A204.1 (cell line): ENCODE data around the gene NPPA.
A peak's percentile ranks its signal among the peaks of the same experiment; 100 is the strongest.

ENCODE experiments used
- FAIRE-seq: peaks from 2 replicates; lab custom pipeline; 2012; peaks lifted over from hg19 to GRCh38; lab: Jason Lieb, UNC

The NPPA gene

DNA sequence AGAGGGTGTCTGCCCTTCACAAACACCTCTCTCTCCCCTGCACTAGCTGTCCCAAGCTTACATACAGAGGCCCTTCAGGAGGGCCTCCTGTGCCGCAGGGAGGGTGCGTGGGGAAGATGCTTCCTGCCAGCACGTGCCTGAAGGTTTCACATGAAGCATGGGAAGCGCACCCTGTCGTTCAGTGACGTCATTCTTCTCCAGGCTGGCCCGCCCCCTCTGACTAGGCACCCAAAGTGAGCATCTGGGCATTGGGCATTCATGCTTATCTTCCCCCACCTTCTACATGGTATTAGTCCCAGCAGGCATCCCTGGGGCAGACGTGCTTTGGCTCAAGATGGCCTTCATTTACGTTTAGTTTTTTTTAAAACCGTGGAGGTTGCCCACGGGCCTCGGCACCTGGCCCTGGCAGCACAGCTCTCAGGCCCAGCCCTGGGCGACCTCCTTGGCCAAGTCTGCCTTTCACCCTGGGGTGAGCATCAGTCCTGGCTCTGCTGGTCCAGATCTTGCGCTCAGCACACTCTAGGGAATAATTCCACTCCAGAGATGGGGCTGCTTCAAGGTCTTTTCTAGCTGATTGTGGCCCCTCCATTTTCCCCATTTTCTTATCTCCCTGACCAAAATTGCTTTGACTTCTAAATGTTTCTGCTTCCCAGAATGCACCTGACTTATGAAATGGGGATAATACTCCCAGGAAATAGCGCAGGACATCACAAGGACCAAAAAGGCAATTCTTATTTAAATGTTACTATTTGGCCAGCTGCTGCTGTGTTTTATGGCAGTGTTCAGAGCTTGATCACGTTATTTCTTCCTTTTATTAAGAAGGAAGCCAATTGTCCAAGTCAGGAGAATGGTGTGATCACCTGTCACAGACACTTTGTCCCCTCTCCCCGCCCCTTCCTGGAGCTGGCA lies 6.1 kb downstream of the NPPA start:
- FAIRE-seq: no peak

DNA sequence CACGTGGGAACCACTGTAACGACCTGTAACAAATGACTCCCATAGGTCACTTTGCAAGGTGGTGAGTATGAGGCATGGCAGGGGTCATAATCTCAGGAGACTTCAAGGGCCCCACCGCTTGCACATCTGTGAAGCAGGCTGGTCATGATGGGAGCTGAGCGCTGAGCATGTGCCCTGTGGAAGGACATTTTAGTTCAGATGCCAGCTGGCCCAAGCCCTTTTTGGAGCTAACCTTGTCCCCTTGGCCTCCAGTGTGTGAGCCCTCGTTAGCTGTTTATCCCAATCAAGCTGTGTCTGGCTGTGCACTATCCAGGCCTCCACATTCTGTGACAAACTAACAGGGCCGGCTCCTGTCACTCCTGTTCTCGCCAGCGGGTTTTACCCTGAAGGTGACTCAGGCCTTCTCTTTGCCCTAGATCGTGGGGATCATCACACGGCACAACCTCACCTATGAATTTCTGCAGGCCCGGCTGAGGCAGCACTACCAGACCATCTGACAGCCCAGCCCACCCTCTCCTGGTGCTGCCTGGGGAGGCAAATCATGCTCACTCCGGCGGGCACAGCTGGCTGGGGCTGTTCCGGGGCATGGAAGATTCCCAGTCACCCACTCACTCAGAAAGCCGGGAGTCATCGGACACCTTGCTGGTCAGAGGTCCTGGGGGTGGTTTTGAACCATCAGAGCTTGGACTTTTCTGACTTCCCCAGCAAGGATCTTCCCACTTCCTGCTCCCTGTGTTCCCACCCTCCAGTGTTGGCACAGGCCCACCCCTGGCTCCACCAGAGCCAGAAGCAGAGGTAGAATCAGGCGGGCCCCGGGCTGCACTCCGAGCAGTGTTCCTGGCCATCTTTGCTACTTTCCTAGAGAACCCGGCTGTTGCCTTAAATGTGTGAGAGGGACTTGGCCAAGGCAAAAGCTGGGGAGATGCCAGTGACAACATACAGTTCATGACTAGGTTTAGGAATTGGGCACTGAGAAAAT lies 7.6 kb downstream of the NPPA start:
- no peak for FAIRE-seq

DNA sequence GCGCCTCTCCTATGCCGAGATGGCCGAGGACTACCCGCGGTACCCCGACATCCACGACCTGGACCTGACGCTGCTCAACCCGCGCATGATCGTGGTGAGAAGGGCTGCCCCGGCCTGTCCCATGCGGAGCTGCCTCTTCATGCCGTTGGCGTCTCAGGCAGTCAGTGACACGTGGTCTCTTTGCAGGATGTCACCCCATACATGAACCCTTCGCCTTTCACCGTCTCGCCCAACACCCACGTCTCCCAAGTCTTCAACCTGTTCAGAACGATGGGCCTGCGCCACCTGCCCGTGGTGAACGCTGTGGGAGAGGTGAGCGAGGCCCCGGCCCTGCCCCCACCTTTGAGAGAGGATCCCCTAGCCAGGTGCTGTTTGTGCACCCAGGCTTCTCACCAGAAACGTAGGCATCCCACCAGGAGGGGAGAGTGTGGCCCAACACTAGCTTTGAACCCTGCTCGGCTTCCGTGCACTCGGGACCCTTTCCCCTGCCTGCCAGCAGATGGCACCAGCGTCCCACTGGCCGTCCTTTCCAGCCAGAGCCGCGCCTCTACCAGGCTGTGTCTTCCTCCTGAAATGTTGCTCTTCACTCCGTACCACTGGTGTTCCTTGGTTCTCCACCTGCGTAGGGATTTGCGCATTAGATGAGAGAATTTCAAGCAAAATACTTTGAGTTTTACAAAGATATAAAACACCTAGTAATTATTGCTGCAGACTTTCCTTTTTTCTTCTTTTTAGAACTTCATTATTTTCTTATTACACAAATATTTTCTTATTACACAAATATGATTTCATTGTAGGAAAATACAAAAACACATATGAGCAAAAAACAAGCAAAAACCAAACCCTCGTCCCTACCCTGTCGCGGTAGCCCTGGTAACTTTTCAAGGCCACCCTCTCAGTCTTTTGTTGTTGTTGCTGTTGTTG lies 9.0 kb downstream of the NPPA start:
- FAIRE-seq: peak; percentile 46

DNA sequence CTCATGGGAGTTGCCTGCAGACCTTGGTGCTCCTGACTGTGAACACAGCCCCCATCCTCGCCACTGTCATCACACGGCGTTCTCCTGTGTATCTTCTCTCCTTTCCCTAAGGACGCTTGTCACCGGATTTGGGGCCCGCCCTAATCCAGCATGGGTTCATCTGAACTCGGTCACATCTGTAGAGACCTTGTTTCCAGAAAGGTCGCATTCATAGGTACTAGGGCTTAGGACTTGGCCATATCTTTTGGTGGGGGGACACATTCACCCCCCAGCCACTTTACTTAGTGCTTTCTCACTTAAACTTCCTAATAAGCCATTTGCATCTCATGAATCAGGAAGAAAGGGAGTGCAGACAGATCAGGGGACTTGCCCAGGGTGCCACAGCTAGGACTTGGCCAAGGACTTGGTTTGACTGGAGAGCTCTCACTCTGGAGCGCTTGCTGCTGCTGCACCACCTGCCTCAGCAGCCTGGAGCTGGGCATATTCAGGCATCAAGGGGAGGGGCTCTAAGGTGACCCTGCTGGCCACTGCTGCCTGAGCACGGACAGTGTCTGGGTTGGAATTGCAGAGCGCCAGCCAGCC lies 9.7 kb downstream of the NPPA start:
- no peak for FAIRE-seq

DNA sequence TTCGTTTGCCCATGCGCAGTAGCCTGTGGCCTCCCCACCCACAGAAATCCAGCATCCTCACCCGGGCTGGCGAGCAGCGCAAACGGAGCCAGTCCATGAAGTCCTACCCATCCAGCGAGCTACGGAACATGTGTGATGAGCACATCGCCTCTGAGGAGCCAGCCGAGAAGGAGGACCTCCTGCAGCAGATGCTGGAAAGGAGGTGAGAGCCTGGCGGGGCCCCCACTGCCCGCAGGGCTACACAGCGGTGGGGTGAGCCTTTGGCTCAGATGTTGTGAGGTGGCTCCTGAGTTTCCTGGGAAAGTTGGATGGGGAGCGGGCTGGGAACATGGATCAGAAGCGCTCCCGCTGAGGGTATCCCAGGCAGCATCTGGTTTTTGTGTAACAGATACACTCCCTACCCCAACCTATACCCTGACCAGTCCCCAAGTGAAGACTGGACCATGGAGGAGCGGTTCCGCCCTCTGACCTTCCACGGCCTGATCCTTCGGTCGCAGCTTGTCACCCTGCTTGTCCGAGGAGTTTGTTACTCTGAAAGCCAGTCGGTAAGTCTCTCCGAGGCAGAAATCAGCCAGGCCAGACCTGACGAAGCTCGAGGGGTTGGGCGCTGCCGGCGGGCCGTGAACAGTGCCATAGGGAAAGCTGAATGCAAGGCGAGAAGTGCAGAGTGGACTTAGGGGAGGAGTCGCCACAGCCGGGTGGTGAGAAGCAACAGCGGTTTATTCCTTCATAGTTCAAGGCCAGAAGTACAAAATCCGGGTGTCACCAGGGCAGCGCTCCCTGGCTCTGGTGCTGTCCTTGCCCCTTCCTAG lies 10.4 kb downstream of the NPPA start:
- FAIRE-seq: no peak

DNA sequence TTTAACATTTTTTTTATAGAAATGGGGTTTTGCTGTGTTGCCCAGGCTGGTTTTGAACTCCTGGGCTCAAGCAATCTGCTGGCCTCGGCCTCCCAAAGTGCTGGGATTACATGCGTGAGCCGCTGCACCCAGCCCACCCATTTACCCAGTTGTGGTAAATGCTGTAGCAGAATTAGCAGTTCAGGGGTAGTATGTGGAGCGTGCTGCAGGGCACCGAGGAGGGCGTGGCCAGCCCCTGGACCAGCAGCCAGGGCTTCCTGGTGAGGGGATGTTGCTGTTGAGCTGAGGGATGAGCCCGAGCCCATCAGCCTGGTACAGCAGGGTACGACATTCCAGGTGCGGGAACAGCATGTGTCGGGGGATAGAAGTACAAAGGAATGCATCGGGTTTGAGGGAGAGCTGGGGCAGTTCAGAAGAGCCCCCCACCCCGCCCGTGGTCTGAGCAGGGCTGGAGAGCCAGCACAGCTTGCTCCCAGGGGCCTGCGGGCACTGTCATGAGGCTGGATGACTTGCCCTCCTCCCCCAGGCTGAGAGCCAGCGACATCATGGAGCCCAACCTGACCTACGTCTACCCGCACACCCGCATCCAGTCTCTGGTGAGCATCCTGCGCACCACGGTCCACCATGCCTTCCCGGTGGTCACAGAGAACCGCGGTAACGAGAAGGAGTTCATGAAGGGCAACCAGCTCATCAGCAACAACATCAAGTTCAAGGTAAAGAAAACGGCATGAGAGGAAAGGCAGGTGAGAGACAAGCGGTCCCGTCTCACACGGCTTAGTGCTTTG lies 11.9 kb downstream of the NPPA start:
- no peak for FAIRE-seq

DNA sequence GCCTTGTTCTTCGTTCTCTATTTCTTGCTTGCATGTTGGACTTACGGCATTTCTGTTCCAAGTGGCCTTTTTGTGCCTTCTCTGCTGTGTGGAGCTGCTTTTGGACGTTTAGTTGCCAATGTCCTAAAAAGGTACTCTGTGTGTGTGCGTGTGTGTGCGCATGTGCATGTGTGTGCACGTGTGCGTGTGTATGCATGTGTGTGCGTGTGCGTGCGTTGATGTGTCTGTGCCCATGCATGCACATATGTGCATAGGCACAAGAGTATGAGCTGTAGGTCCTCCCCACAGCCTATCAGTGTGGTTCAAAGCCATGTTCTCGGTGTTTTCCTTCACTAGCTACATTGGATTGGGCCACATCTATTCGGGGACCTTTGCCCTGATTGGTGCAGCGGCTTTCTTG lies 13.7 kb downstream of the NPPA start:
- FAIRE-seq: no peak

DNA sequence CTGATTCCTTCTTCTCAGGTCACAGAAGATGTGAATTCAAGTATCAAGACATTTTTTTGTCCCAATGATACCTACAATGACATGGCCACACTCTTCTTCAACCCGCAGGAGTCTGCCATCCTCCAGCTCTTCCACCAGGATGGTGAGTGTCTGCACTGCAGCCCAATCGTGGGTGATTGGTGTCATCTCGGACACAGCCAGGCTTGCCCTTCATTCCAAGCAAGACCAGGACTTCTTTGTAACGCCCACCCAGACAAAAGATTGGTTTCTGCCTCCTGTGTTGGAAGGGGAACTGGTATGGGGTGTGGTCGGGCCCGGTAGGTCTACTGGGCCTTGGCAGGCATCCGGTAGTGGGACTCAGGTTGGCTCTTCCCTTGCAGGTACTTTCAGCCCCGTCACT lies 14.1 kb downstream of the NPPA start:
- FAIRE-seq: no peak

DNA sequence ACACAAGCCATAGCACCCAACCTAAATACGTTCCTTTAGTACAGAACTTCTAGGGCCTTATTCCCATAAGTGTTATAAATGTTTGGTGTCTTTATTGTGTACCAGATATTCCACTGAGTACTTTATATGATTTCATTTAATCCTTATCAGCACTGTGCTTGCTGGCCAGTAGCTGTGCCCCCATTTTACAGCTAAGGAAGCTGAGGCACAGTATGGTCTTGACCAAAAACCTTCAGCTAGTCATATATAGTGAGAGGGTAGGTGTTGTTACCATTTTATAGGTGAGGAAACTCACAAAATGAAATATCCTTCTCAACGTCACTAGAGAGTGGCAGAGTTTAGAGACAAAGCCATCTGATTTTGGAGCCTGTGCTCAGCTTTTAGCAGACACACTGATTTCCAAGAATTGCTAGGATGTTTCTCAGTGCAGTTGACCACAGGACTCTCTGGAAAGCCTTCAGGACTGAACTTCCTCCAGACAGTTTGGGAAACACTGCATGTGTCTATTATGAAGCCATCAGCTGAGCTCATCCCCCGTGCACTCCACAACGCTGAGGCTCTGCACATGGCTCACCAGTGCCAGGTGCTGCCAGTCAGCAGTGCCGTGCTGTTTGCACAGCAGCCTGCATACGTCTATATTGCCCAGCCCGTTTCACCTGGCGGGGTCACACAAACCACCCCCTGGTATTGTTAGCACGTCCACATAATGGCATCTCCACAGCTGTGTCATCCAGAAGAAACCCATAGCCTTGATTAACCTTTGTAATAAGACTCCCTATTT lies 15.4 kb downstream of the NPPA start:
- FAIRE-seq: no peak

DNA sequence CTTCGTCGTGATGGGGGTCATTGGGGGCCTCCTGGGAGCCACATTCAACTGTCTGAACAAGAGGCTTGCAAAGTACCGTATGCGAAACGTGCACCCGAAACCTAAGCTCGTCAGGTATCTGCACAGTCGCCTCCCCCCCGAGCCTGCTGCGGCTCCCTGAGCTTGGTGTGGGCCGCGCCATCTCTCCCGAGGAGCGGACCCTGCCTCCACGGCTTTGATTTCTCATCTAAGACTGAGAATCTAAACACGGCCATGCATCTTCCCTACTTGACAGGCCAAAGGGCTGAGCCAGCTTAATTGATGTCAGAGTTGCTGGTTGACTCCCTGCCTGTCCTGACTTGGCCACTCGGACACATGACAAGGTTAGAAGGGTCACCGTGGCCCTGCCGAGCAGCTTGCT lies 19.1 kb downstream of the NPPA start:
- no peak for FAIRE-seq

DNA sequence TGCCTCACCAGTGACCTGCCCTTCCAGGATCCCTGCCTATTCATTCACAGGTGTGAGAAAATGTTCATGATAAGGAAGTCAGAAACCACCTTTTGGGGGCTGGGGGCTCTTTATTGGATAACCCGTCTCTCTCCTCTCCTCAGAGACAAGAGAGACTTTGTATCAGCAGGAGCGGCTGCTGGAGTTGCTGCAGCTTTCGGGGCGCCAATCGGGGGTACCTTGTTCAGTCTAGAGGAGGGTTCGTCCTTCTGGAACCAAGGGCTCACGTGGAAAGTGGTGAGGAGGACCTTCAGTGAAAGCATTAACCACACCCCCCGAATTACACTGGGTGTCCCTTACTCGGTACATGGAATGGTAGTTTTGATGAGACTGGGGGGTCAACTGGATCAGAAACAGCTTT lies 20.6 kb downstream of the NPPA start:
- FAIRE-seq: no peak

DNA sequence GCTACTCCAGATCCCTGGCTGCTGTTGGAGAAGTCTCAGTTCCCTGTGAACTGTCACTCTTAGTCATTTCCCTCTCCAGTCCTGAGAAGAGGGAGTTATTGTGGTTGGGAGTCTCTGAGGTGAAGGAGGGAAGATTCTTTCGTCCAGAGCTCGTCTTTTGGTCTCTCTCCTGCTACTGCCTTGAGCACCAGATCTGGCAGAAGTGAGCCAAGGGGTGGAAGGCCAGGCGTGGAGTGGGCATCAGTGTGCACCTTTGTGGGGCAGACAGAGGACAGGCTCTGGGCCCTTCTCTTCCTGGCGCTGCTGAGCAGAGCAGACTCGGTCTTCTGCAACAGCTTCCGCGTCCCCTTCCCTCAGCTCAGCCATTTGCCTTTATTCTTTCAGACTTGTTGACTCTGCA lies 22.5 kb downstream of the NPPA start:
- FAIRE-seq: no peak

DNA sequence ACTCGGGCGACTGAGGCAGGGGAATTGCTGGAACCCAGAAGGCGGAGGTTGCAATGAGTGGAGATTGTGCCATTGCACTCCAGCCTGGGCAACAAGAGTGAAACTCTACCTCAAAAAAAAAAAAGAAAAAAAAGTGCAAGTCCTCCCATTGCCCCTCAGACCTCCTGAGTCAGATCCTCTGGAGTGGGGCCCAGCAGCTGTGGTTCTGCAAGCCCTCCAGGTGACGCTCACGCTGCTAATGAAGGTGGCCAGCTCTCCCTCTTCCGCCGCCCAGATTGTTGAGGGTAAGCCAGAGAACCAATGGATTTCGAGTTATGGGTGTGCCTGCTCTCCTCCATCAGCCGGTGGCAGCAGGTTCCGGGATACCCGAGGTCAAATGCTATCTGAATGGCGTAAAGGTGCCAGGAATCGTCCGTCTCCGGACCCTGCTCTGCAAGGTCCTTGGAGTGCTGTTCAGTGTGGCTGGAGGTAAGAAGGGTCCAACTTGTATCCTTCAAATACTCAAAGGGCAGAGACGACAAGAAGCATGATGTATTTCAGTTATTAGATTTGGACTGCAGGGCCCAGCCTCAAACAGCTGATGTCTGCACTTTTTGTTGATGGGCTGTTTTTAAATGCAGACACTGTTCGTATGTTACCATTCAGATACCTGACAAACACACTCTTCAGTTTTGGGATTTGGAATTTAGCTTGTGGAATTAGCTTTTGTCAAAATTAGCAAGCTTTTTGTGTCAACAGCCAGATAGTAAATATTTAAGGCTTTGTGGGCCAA lies 24.0 kb downstream of the NPPA start:
- FAIRE-seq: no peak

DNA sequence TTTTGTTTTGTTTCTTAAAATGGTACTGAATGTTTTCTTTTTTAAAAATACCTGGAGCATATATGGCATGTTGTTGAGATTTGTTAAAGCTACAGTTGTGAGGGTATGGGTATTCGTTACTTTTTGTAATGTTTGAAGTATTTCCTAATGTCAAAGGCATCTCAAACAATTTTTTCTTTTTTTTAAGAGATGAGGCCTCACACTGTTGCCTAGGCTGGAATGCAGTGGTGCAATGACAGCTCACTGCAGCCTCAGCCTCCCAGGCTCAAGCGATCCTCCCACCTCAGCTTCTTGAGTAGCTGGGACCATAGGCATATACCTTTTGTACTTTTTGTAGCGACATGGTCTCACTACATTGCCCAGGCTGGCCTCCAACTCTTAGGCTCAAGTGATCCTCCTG lies 25.5 kb downstream of the NPPA start:
- FAIRE-seq: no peak

DNA sequence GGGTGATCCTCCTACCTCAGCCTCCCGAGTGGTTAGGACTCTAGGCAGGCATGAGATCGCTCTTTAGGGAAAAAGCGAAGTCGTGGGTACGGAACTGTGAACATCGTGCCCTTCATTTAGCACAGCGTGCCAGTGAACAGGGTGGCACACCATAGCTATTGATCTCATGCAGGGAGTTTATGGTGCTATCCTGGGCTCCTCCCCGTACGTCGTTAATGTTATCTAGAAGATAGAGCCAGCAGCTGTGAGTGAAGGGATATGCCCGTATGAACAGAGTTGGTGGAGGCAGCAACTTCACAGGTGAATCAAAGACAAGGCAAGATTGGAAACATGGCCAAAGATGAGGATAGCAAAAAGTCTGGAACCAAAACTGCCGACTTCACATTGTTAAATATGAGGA lies 30.4 kb downstream of the NPPA start:
- no peak for FAIRE-seq

DNA sequence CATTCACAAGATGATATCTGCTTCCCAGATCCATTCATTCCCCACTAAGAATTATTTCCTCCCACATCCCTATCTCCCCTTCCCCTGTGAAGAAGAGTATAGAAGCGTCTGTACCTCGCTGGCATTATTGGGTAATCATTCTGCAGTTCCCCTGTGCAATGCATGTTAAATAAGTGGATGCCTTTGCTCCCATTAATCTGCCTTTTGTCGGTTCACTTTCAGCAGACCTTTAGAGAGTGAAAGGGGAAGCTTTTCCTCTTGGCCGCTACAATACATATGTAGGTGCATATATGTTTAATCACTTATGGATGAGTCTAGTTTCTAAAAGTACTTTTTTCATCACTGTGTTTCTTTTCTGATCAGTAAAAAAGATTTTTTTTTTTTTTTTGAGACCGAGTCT lies 34.6 kb downstream of the NPPA start:
- FAIRE-seq: no peak

DNA sequence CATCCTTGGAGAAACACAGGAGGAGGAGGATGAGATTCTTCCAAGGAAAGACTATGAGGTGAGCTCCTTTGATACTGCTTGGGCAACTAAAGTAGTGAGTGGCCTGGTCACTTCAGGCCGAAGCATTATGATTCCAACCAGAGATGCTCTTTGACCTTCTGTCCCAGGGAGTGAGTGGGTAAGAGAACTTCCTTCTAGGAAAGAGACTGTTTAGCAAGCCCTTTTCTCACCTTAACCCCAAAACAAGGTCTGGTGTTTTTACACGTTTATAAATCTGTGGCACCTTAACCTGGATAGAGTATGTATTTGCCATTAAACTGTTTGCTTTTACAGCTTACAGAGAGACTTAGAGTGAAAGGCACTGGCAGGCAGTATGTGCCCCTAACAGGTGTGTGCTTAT lies 40.5 kb downstream of the NPPA start:
- FAIRE-seq: no peak

DNA sequence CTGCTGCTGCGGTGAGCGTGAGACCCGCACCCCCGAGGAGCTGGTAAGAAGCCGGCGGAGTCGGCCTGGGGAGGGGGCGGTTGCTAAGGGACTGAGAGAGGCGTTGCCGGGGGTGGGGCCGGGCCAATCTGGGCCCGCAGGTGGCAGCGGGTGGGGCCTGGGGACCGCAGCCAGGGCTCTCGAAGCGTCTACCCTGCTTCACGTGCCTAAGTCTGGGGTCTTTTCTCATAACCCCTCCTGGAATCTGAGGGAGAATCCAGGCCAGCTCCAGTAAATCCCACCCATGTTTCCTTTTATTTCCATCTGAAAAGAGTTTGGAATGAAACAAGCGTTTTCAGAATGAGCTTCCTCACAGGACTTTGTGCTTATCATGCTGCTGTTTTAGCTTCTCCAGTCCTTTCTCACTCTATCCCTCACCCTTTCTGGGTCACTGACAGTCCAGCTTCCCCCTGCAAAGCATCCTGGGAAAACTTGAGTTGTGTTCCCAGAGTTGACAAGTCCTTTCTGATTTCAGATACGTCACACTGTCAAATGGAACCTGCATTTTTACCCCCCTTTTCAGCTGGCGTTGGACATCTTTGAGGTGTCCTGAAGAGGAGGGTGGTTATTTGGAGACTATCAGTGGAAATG lies 41.2 kb downstream of the NPPA start:
- FAIRE-seq: no peak
